ENCODE measurements around the gene ZNF407.

The ZNF407 gene

GRCh38 chr18:74679006-74679678 is 81.5 kb downstream of the ZNF407 start:
- no peak for DNase-seq
- ATAC-seq: no peak

GRCh38 chr18:74679679-74680076 is 82.0 kb downstream of the ZNF407 start:
- ATAC-seq (no peak), DNase-seq (no peak)

- ATAC-seq (no peak), DNase-seq (no peak)
These were observed 84.7 kb downstream of the ZNF407 start for GRCh38 chr18:74682141-74682990.

GRCh38 chr18:74682991-74683297 is 85.3 kb downstream of the ZNF407 start:
- no peak for ATAC-seq
- DNase-seq: no peak

GRCh38 chr18:74683573-74683972 is 85.9 kb downstream of the ZNF407 start:
- DNase-seq (no peak), ATAC-seq (no peak)

- no peak for ATAC-seq
- no peak for DNase-seq
These were observed 91.6 kb downstream of the ZNF407 start for GRCh38 chr18:74689251-74689650.

GRCh38 chr18:74692367-74693013 is 94.8 kb downstream of the ZNF407 start:
- DNase-seq: no peak
- no peak for ATAC-seq

- DNase-seq (no peak), ATAC-seq (no peak)
These were observed 96.8 kb downstream of the ZNF407 start for GRCh38 chr18:74694436-74694835.

- no peak for ATAC-seq
- DNase-seq: no peak
These were observed 97.5 kb downstream of the ZNF407 start for GRCh38 chr18:74695170-74695569.

- DNase-seq (no peak), ATAC-seq (no peak)
These were observed 101.2 kb downstream of the ZNF407 start for GRCh38 chr18:74698881-74699280.

- DNase-seq: no peak
- no peak for ATAC-seq
These were observed 101.8 kb downstream of the ZNF407 start for GRCh38 chr18:74699455-74699854.

GRCh38 chr18:74702950-74703349 is 105.3 kb downstream of the ZNF407 start:
- ATAC-seq (no peak), DNase-seq (no peak)

- DNase-seq: no peak
These were observed 110.5 kb downstream of the ZNF407 start for GRCh38 chr18:74708169-74708568.

GRCh38 chr18:74709452-74709851 is 111.8 kb downstream of the ZNF407 start:
- ATAC-seq: no peak
- DNase-seq: no peak

More at GRCh38 chr18:74708169-74708568, 110.5 kb downstream of the ZNF407 start:
- no peak for ATAC-seq

- ATAC-seq (no peak), DNase-seq (no peak)
These were observed 116.5 kb downstream of the ZNF407 start for GRCh38 chr18:74714120-74714519.

- DNase-seq (no peak), ATAC-seq (no peak)
These were observed 117.1 kb downstream of the ZNF407 start for GRCh38 chr18:74714791-74715190.

GRCh38 chr18:74715306-74715705 is 117.6 kb downstream of the ZNF407 start:
- no peak for DNase-seq
- no peak for ATAC-seq

- no peak for DNase-seq
- ATAC-seq: no peak
These were observed 118.4 kb downstream of the ZNF407 start for GRCh38 chr18:74715865-74716712.

- ATAC-seq (no peak), DNase-seq (no peak)
These were observed 120.6 kb downstream of the ZNF407 start for GRCh38 chr18:74718312-74718711.

- no peak for ATAC-seq
- no peak for DNase-seq
These were observed 124.6 kb downstream of the ZNF407 start for GRCh38 chr18:74722237-74722636.

GRCh38 chr18:74724186-74724585 is 126.5 kb downstream of the ZNF407 start:
- DNase-seq: no peak
- ATAC-seq: no peak

- DNase-seq: no peak
- ATAC-seq: no peak
These were observed 128.0 kb downstream of the ZNF407 start for GRCh38 chr18:74725690-74726089.
